Esophagus squamous epithelium (tissue), 5 donors: ENCODE data around the gene EAPP. TPM values are rescaled to one million over a fixed set of nuclear protein-coding genes. Genes with fewer than 3 reads are reported as not detected.
"Not testable (repeated sequence)": the region's sequence is repeated elsewhere in the genome, so short reads cannot be mapped to it uniquely, and the experiment has no call there.

Experiments used
- DNase-seq: peaks from one replicate; lab custom pipeline; 2025; lab: John Stamatoyannopoulos, UW
- H3K27ac ChIP-seq, 4 donors: fragments of 200-600 bp; sonication (generic); one replicate each; pipeline ENCODE4 v1.5.1; 2016 to 2019; ENCODE audit warnings: mild to moderate bottlenecking in 1 of 4
- H3K27me3 ChIP-seq, 4 donors: fragments of 200-600 bp; sonication (generic); 1 replicate in 3 of 4; 2 replicates in 1 of 4; pipeline versions ENCODE4 v1.5.1 to v1.6.0; 2017 to 2021; ENCODE audit warnings: antibody characterized with exemption in 1 of 4
- H3K36me3 ChIP-seq, 3 donors: fragments of 200-600 bp; sonication (generic); one replicate each; pipeline ENCODE4 v1.5.1; 2016 to 2019
- H3K4me1 ChIP-seq, 3 donors: fragments of 200-600 bp; sonication (generic); one replicate each; pipeline ENCODE4 v1.5.1; 2017 to 2019
- H3K4me3 ChIP-seq, 4 donors: fragments of 200-600 bp; sonication (generic); 1 replicate in 3 of 4; 2 replicates in 1 of 4; pipeline ENCODE4 v1.5.1; 2016 to 2019; ENCODE audit warnings: mild to moderate bottlenecking in 2 of 4, moderate library complexity in 1 of 4
- H3K9me3 ChIP-seq, 3 donors: fragments of 200-600 bp; sonication (generic); one replicate each; pipeline ENCODE4 v1.5.1; 2016 to 2019
- CTCF ChIP-seq, 6 experiments: fragments of 450-650 bp in 4 of 6; fragments of 200-600 bp in 2 of 6; sonication (generic) in 2 of 6; IDR thresholded peaks; one replicate each; pipeline ENCODE4 v1.5.1; 2016 to 2019; ENCODE audit warnings: antibody characterized with exemption in 6 of 6, mild to moderate bottlenecking in 4 of 6, moderate library complexity in 4 of 6
- POLR2A ChIP-seq, 4 donors: fragments of 450-650 bp; IDR thresholded peaks; one replicate each; pipeline ENCODE4 v1.6.1; 2017; ENCODE audit warnings: antibody characterized with exemption in 4 of 4, mild to moderate bottlenecking in 4 of 4, moderate library complexity in 3 of 4
- WGBS, 2 donors: methylation state at CpG; one replicate each; pipeline ENCODE4 v1.1.5; 2018; 5-methylcytosine and 5-hydroxymethylcytosine counted together
- intact Hi-C: fragments of 100-400 bp; cut with DNase I; formaldehyde crosslinking; loops from one replicate; pipeline ENCODE4 v1.15.0; 2022
- total RNA-seq, 4 donors: library from RNA; depleted of rRNA; stranded (reverse); fragments of >200 nt; gene quantifications; one replicate each; pipeline ENCODE4 v1.1.0, GENCODE V29; 2016
- donor health status: DM: yes; HTN: yes; CAD: no.

EAPP gene
- total RNA-seq, 4 donors from 2014 or later: 14.6 to 39.7 (median 30.7) TPM

GRCh38 chr14:34538871-34539406, 562 bp downstream of the EAPP start:
- peaks cover 0 to 40% (median 0%) of the 10 kb centered on the region in 3 donors for H3K36me3 ChIP-seq
- 1 to 2% methylated on average over 9 to 13 of the region's 15 CpGs for WGBS, 2 donors
- H3K27me3 ChIP-seq: no peaks in the 10 kb centered on the region
- no peak for TF ChIP-seq POLR2A (IDR thresholded peaks at IDR 0.05)
- H3K4me1 ChIP-seq: peaks cover 5 to 36% (median 8%) of the 10 kb centered on the region in 3 donors
- DNase-seq: no peak
- H3K27ac ChIP-seq: peak overlapping the region; percentile 96 to 99 (median 98)
- H3K4me3 ChIP-seq: peak overlapping the region; percentile 81 to 98 (median 94)
- no peaks in the 10 kb centered on the region for H3K9me3 ChIP-seq
- intact Hi-C loops: no loop called here

- DNase-seq, intact Hi-C loops, H3K9me3 ChIP-seq, H3K27me3 ChIP-seq: not testable (repeated sequence)
- Histone ChIP-seq H3K36me3 (peaks cover 0 to 48% (median 3%) of the 10 kb centered on the region in 3 donors), H3K4me3 (peak overlapping the region in 3 of 4 donors; percentile 91 to 98 (median 97)), H3K4me1 (peaks cover 5 to 36% (median 8%) of the 10 kb centered on the region in 3 donors), H3K27ac (peak overlapping the region in 3 of 4 donors; percentile 96 to 99 (median 98))
- 45 to 67% methylated on average over 6 of the region's 6 CpGs for WGBS, 2 donors
These were observed 1.4 kb downstream of the EAPP start for GRCh38 chr14:34538096-34538495.

GRCh38 chr14:34537677-34538009, 1.9 kb downstream of the EAPP start:
- WGBS, 2 donors: 87 to 98% methylated on average over 4 of the region's 4 CpGs
- peak overlapping the region in 2 of 4 donors; percentile 98 to 99 for H3K27ac ChIP-seq
- peak overlapping the region in 2 of 4 donors; percentile 97 to 98 for H3K4me3 ChIP-seq

GRCh38 chr14:34536951-34537676, 2.4 kb downstream of the EAPP start:
- H3K27ac ChIP-seq: peak overlapping the region in 1 of 4 donors; percentile 99
- peaks cover 5 to 36% (median 8%) of the 10 kb centered on the region in 3 donors for H3K4me1 ChIP-seq
- no peak for DNase-seq
- H3K9me3 ChIP-seq: no peaks in the 10 kb centered on the region
- intact Hi-C loops: no loop called here
- H3K27me3 ChIP-seq: no peaks in the 10 kb centered on the region
- no peak overlapping the region for H3K4me3 ChIP-seq
- H3K36me3 ChIP-seq: peaks cover 0 to 58% (median 13%) of the 10 kb centered on the region in 3 donors
- TF ChIP-seq POLR2A (IDR thresholded peaks at IDR 0.05) (no peak), CTCF (IDR thresholded peaks at IDR 0.05) (no peak)
- 89 to 92% methylated on average over 4 of the region's 4 CpGs for WGBS, 2 donors

More at GRCh38 chr14:34537677-34538009, 1.9 kb downstream of the EAPP start:
- Histone ChIP-seq H3K36me3 (peaks cover 0 to 53% (median 8%) of the 10 kb centered on the region in 3 donors), H3K27me3 (no peaks in the 10 kb centered on the region), H3K9me3 (no peaks in the 10 kb centered on the region), H3K4me1 (peaks cover 5 to 36% (median 8%) of the 10 kb centered on the region in 3 donors)
- TF ChIP-seq CTCF (IDR thresholded peaks at IDR 0.05) (no peak), POLR2A (IDR thresholded peaks at IDR 0.05) (no peak)
- no peak for DNase-seq
- intact Hi-C loops: no loop called here

- H3K27ac ChIP-seq: no peak overlapping the region
- no peaks in the 10 kb centered on the region for H3K9me3 ChIP-seq
- whole genome bisulfite sequencing, 2 donors: 79 to 92% methylated on average over 1 of the region's 1 CpG
- H3K4me3 ChIP-seq: no peak overlapping the region
- H3K4me1 ChIP-seq: no peaks in the 10 kb centered on the region
- H3K27me3 ChIP-seq: no peaks in the 10 kb centered on the region
- TF ChIP-seq POLR2A (IDR thresholded peaks at IDR 0.05) (no peak), CTCF (IDR thresholded peaks at IDR 0.05) (no peak)
- peaks cover 9 to 100% (median 73%) of the 10 kb centered on the region in 3 donors for H3K36me3 ChIP-seq
- DNase-seq: no peak
- intact Hi-C loops: no loop called here
These were observed 11.9 kb downstream of the EAPP start for GRCh38 chr14:34527591-34527990.

GRCh38 chr14:34524216-34524615, 15.3 kb downstream of the EAPP start:
- Histone ChIP-seq H3K4me1 (peaks cover 0 to 14% (median 0%) of the 10 kb centered on the region in 3 donors), H3K36me3 (peaks cover 4 to 100% (median 61%) of the 10 kb centered on the region in 3 donors)
- 95 to 100% methylated on average over 7 to 8 of the region's 8 CpGs for WGBS, 2 donors
- H3K4me3 ChIP-seq, H3K27me3 ChIP-seq, H3K27ac ChIP-seq, DNase-seq, intact Hi-C loops, H3K9me3 ChIP-seq: not testable (repeated sequence)
